Heart left ventricle (tissue), 16 donors: ENCODE results near the gene TKFC. TPM values are rescaled to one million over a fixed set of nuclear protein-coding genes. Genes with fewer than 3 reads are reported as not detected.

Source experiments
- ATAC-seq, 4 donors: fragments of 200-7000 bp; cut with Tn5 transposase; one replicate each; pipeline ENCODE4 v1.9.1; 2020 to 2022; ENCODE audit warnings: moderate library complexity in 4 of 4, mild to moderate bottlenecking in 3 of 4, moderate number of reproducible peaks in 1 of 4
- DNase-seq, 5 donors: peaks; one replicate each; pipeline ENCODE4 v3.0.0-alpha.2; 2020
- H3K27ac ChIP-seq, 12 donors: fragments of 200-600 bp; sonication (generic) in 4 of 12; one replicate each; pipeline versions ENCODE4 v1.5.0 to v1.8.0; 2016 to 2022; ENCODE audit warnings: mild to moderate bottlenecking in 2 of 12
- H3K27me3 ChIP-seq, 9 donors: fragments of 200-600 bp; sonication (generic) in 2 of 9; one replicate each; pipeline versions ENCODE4 v1.5.1 to v1.8.0; 2016 to 2022; ENCODE audit warnings: mild to moderate bottlenecking in 3 of 9
- H3K36me3 ChIP-seq, 9 donors: fragments of 200-600 bp; sonication (generic) in 2 of 9; one replicate each; pipeline versions ENCODE4 v1.5.0 to v1.8.0; 2018 to 2022; ENCODE audit warnings: mild to moderate bottlenecking in 2 of 9
- H3K4me1 ChIP-seq, 12 donors: fragments of 200-600 bp; sonication (generic) in 4 of 12; one replicate each; pipeline versions ENCODE4 v1.5.0 to v1.8.0; 2016 to 2022; ENCODE audit warnings: mild to moderate bottlenecking in 3 of 12
- H3K4me3 ChIP-seq, 12 donors: fragments of 200-600 bp; sonication (generic) in 4 of 12; one replicate each; pipeline versions ENCODE4 v1.5.0 to v1.8.0; 2017 to 2022; ENCODE audit warnings: mild to moderate bottlenecking in 9 of 12, moderate library complexity in 4 of 12
- H3K9me3 ChIP-seq, 12 donors: fragments of 200-600 bp; sonication (generic) in 4 of 12; one replicate each; pipeline versions ENCODE4 v1.5.0 to v1.8.0; 2016 to 2022; ENCODE audit warnings: mild to moderate bottlenecking in 1 of 12
- CTCF ChIP-seq, 12 donors: fragments of 200-600 bp; sonication (generic) in 4 of 12; IDR thresholded peaks; one replicate each; pipeline versions ENCODE4 v1.5.0 to v1.8.0; 2018 to 2022; ENCODE audit warnings: antibody characterized with exemption in 12 of 12, mild to moderate bottlenecking in 5 of 12
- POLR2A ChIP-seq, 2 donors: fragments of 450-650 bp; IDR thresholded peaks; one replicate each; pipeline ENCODE4 v1.6.1; 2017; ENCODE audit warnings: antibody characterized with exemption in 2 of 2, mild to moderate bottlenecking in 2 of 2, moderate library complexity in 2 of 2
- WGBS, 4 donors: extraction: QIAGEN DNeasy Blood & Tissue Kit in 2 of 4; methylation state at CpG; one replicate each; pipeline versions ENCODE4 v1.1.5 to v1.1.7; 2013 to 2018; 5-methylcytosine and 5-hydroxymethylcytosine counted together
- intact Hi-C, 10 donors: fragments of 100-400 bp; cut with DNase I; formaldehyde crosslinking; loops; one replicate each; pipeline versions ENCODE4 v1.11.1 to v1.14.2; 2022
- polyA plus RNA-seq, 2 donors: library from polyadenylated mRNA; stranded (reverse); fragments of 200-250 nt; gene quantifications; one replicate each; pipeline ENCODE4 v1.2.3, GENCODE V29; 2013
- total RNA-seq, 9 donors: library from RNA; depleted of rRNA in 2 of 9; stranded (reverse); fragments of >200 nt in 2 of 9; fragmentation: NEBNext Ultra II Directional in 3 of 9; extraction: Animal tissue kit (Norgen Biotek cat#: 25700) in 3 of 9; gene quantifications; one replicate each; pipeline versions ENCODE4 v1.1.0 to v1.2.4, GENCODE V29; 2016 to 2023
- donor health status: ischemic (EF 13 %, LVEDD 7.1; RV severe dilation, severe dysfunction).
- donor health status: healthy with polysubstance abuse.
- donor health status: DM: no; HTN: yes; CAD: no.
- donor health status: DM: no; HTN: no; CAD: no.
- donor health status: ischemic (EF 25% LVEDD 6.9; RV normal size, moderate dysfunction).
- donor health status: ischemic (EF 25% LVEDD 5.7; RV mildly dilated, moderate dysfunction).
- donor health status: healthy.
- donor health status: DM: yes; HTN: yes; CAD: no.
- donor health status: ischemic (EF 35%, LVEDD 5.7; RV mildly dilated, moderate dysfunction).
- donor health status: nonischemic (EF 11% LVEDD 7.7; RV severe dilation, severe dysfunction).
- donor health status: DM: yes; HTN: yes; CAD: no.
- donor health status: PGD.
- donor health status: ischemic (EF 29% LVEDD 5.4; RV normal size, mild dysfunction).
- donor health status: nonischemic (EF 23%, LVEDD 6.1; RV moderate dilation, normal function).

TKFC gene
- total and polyA plus RNA-seq, 11 donors = 10.0 to 31.2 (median 16.2) TPM

DNA sequence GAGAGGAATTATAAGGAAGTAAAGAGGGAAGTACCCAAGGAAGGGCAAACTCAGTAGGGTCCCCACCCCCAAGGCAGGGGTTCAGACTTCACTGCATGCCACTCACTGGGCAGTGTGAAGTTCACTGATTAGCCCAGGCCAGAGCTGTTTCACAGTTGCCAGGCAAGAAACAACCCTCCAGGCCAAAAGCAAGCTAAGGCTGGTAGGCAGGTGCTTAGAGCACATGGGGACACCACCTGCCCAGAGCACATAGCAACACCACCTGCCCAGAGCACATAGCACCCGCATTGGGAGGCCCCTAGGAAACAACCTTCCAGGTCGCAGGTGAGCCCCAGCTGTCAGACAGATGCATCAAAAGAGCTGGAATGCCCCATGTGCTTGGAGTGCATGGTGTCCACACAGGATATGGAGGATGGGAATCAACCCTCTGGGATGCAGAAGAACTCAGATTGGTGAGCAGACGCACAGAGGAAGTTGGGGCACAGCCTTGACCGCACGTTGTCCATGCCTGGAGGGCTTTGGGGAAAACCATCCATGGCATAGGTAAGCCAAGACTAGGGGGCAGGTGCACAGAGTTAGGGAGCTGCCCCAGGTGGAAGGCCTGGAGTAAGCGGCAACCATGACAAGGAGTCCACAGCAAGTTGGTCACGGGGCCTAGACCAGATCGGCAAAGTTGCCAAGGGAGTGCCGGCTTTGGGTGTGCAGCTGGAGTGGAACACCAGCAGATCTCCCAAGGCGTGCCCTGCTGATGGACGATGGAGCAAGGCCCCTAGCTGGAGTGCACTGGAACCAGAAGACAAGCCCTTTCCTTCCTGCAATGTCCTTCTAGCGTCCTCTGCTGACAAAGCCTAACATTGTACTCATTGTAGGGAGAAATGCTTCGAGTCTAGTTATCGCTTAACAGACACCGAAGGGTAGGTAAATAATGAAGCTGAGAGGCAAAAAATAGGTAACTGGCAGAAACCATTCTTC lies 51.5 kb downstream of the TKFC start:
- 87 to 91% (median 89%) methylated on average over 15 of the region's 15 CpGs for WGBS, 4 donors
- ATAC-seq (peak in 2 of 4 donors; percentile 14 to 43), DNase-seq (no peak)
- no peaks in the 10 kb centered on the region for H3K27me3 ChIP-seq
- TF ChIP-seq POLR2A (IDR thresholded peaks at IDR 0.05) = no peak
- no peak for TF ChIP-seq CTCF (IDR thresholded peaks at IDR 0.05)
- intact Hi-C loops = loop anchor here (1.0 to 10.0 kb wide), 5 partner anchors 48 to 130 kb away; no protein-coding TSS in a partner anchor
- H3K9me3 ChIP-seq = no peaks in the 10 kb centered on the region
- H3K4me3 ChIP-seq = no peak overlapping the region
- peaks cover 0 to 4% (median 0%) of the 10 kb centered on the region in 9 donors for H3K36me3 ChIP-seq
- H3K4me1 ChIP-seq = peaks cover 0 to 8% (median 0%) of the 10 kb centered on the region in 12 donors
- no peak overlapping the region for H3K27ac ChIP-seq

GRCh38 chr11:61390161-61390560 lies 57.1 kb downstream of the TKFC start:
- Histone ChIP-seq H3K4me1 (peaks cover 0 to 28% (median 15%) of the 10 kb centered on the region in 12 donors), H3K27me3 (no peaks in the 10 kb centered on the region), H3K27ac (no peak overlapping the region), H3K36me3 (peaks cover 0 to 13% (median 6%) of the 10 kb centered on the region in 9 donors), H3K9me3 (no peaks in the 10 kb centered on the region), H3K4me3 (no peak overlapping the region)
- TF ChIP-seq CTCF (IDR thresholded peaks at IDR 0.05) (no peak), POLR2A (IDR thresholded peaks at IDR 0.05) (no peak)
- intact Hi-C loops = no loop called here
- DNase-seq (no peak), ATAC-seq (no peak)
- WGBS, 4 donors = 75 to 90% (median 79%) methylated on average over 1 of the region's 1 CpG

DNA sequence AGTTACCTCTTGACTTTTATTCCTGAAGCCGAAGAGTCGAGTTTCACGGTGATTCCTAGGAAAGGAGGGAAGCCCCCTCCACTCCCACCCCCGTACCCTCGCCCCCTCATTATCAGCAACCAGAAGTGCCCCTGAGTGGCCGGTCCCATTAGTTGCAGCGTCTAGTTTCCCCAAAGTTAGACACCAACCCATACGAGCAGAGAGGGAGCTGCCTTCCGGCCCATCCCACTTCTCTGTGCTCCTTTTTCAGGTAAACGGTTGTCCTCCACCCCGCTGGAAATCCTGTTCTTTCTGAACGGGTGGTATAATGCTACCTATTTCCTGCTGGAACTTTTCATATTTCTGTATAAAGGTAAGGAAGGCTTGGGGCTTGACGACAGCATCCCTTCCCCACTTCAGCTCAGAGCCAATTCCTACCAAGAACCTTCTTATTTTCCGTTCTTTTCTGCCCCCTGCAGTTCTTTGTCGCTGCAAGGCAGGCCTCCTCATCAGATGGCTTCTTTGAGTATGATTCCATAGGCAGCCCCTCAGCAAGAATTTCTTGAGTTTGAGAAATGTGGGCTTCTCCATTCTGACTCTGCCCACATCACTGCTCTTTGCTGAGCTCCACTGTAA lies 60.1 kb downstream of the TKFC start:
- peak in 3 of 4 donors; percentile 8 to 26 (median 21) for ATAC-seq
- no peaks in the 10 kb centered on the region for H3K27me3 ChIP-seq
- H3K4me1 ChIP-seq = peaks cover 0 to 20% (median 15%) of the 10 kb centered on the region in 12 donors
- H3K27ac ChIP-seq = peak overlapping the region in 10 of 12 donors; percentile 72 to 91 (median 84)
- no peak for DNase-seq
- intact Hi-C loops = no loop called here
- H3K36me3 ChIP-seq = peaks cover 0 to 40% (median 27%) of the 10 kb centered on the region in 9 donors
- TF ChIP-seq POLR2A (IDR thresholded peaks at IDR 0.05) = no peak
- WGBS, 4 donors = 2 to 5% (median 3%) methylated on average over 15 of the region's 15 CpGs
- no peaks in the 10 kb centered on the region for H3K9me3 ChIP-seq
- H3K4me3 ChIP-seq = peak overlapping the region; percentile 30 to 99 (median 76)

Other genes starting within 250 kb of the TKFC start
- gene CD5, start 230.7 kb upstream of the TKFC start, total RNA-seq = 1 to 10 TPM in 2 of 9 donors, under 1 TPM in 6, not detected in 1; 0.12 to 6.0 (median 0.23) TPM
- gene CD5, start 230.7 kb upstream of the TKFC start, polyA plus RNA-seq = under 1 TPM in 1 of 2 donors, not detected in 1; 0.10 TPM
- gene VPS37C, start 171.8 kb upstream of the TKFC start, total RNA-seq = 10 to 100 TPM; 11.4 to 27.6 (median 17.1) TPM
- gene VPS37C, start 171.8 kb upstream of the TKFC start, polyA plus RNA-seq = 10 to 100 TPM; 11.0 to 29.0 TPM
- gene PGA3, start 129.7 kb upstream of the TKFC start, total RNA-seq = 1 to 10 TPM in 3 of 9 donors, under 1 TPM in 1, not detected in 5; 0.16 to 3.1 (median 1.4) TPM
- 1 to 10 TPM in 1 of 2 donors, under 1 TPM in 1; 0.21 to 2.7 TPM for gene PGA3, start 129.7 kb upstream of the TKFC start, polyA plus RNA-seq
- gene PGA4, start 110.9 kb upstream of the TKFC start, total RNA-seq = 1 to 10 TPM in 3 of 9 donors, under 1 TPM in 3, not detected in 3; 0.21 to 5.9 (median 1.1) TPM
- 1 to 10 TPM in 1 of 2 donors, under 1 TPM in 1; 0.43 to 1.2 TPM for gene PGA4, start 110.9 kb upstream of the TKFC start, polyA plus RNA-seq
- 1 to 10 TPM in 1 of 9 donors, under 1 TPM in 4, not detected in 4; 0.14 to 2.2 (median 0.42) TPM for gene PGA5, start 92.1 kb upstream of the TKFC start, total RNA-seq
- gene PGA5, start 92.1 kb upstream of the TKFC start, polyA plus RNA-seq = under 1 TPM; 0.04 to 0.27 TPM
- gene VWCE, start 37.9 kb upstream of the TKFC start, total RNA-seq = 1 to 10 TPM in 3 of 9 donors, under 1 TPM in 5, not detected in 1; 0.17 to 1.7 (median 0.82) TPM
- under 1 TPM; 0.30 to 0.38 TPM for gene VWCE, start 37.9 kb upstream of the TKFC start, polyA plus RNA-seq
- 100 to 1,000 TPM; 121 to 156 (median 130) TPM for gene DDB1, start 123 bp upstream of the TKFC start, total RNA-seq
- gene DDB1, start 123 bp upstream of the TKFC start, polyA plus RNA-seq = 100 to 1,000 TPM in 1 of 2 donors, 10 to 100 TPM in 1; 78.8 to 158 TPM
- gene CYB561A3, start 28.7 kb downstream of the TKFC start, total RNA-seq = 10 to 100 TPM in 6 of 9 donors, 1 to 10 TPM in 3; 6.7 to 23.9 (median 11.9) TPM
- gene CYB561A3, start 28.7 kb downstream of the TKFC start, polyA plus RNA-seq = 10 to 100 TPM in 1 of 2 donors, 1 to 10 TPM in 1; 7.6 to 12.3 TPM
- gene TMEM138, start 29.1 kb downstream of the TKFC start, total RNA-seq = 10 to 100 TPM; 15.7 to 27.0 (median 19.0) TPM
- gene TMEM138, start 29.1 kb downstream of the TKFC start, polyA plus RNA-seq = 10 to 100 TPM; 19.5 to 29.3 TPM
- 1 to 10 TPM; 2.8 to 9.3 (median 4.8) TPM for gene TMEM216, start 59.4 kb downstream of the TKFC start, total RNA-seq
- gene TMEM216, start 59.4 kb downstream of the TKFC start, polyA plus RNA-seq = 1 to 10 TPM; 4.5 to 7.1 TPM
- gene CPSF7, start 96.7 kb downstream of the TKFC start, total RNA-seq = 10 to 100 TPM; 27.3 to 52.4 (median 37.6) TPM
- gene CPSF7, start 96.7 kb downstream of the TKFC start, polyA plus RNA-seq = 10 to 100 TPM; 24.3 to 32.4 TPM
- 100 to 1,000 TPM in 1 of 9 donors, 10 to 100 TPM in 8; 25.7 to 124 (median 33.7) TPM for gene SDHAF2, start 96.9 kb downstream of the TKFC start, total RNA-seq
- gene SDHAF2, start 96.9 kb downstream of the TKFC start, polyA plus RNA-seq = 10 to 100 TPM; 45.0 to 46.5 TPM
- 1 to 10 TPM in 5 of 9 donors, under 1 TPM in 4; 0.15 to 4.2 (median 1.1) TPM for gene LRRC10B, start 175.5 kb downstream of the TKFC start, total RNA-seq
- gene LRRC10B, start 175.5 kb downstream of the TKFC start, polyA plus RNA-seq = 1 to 10 TPM in 1 of 2 donors, under 1 TPM in 1; 0.76 to 1.3 TPM
- 10 to 100 TPM; 12.4 to 22.7 (median 17.4) TPM for gene SYT7, start 247.8 kb downstream of the TKFC start, total RNA-seq
- 10 to 100 TPM; 13.0 to 34.7 TPM for gene SYT7, start 247.8 kb downstream of the TKFC start, polyA plus RNA-seq